HG03064 (cell line): ENCODE measurements around the gene DCHS2.
A peak's percentile ranks its signal among the peaks of the same experiment; 100 is the strongest.

Experiments used
- ATAC-seq: cut with Tn5 transposase; IDR thresholded peaks from one replicate; pipeline ENCODE4 v1.9.1; 2021; ENCODE audit warnings: low read depth; ENCODE audit not compliant: unreplicated experiment

DCHS2 gene

GRCh38 chr4:154491341-154492271, at the start of gene DCHS2:
Gene DCHS2 (minus strand): TSS chr4:154491799. CDS start chr4:154491355, 444 bp downstream.
- ATAC-seq, result peak; percentile 31

GRCh38 chr4:154534296-154534695, 42.7 kb upstream of the DCHS2 start:
- no peak for ATAC-seq

- ATAC-seq, result no peak
These were observed 38.3 kb upstream of the DCHS2 start for GRCh38 chr4:154529728-154530519.

- no peak for ATAC-seq
These were observed 37.3 kb upstream of the DCHS2 start for GRCh38 chr4:154528869-154529268.

GRCh38 chr4:154527308-154527707, 35.7 kb upstream of the DCHS2 start:
- ATAC-seq, result no peak

- ATAC-seq, result no peak
These were observed 34.6 kb upstream of the DCHS2 start for GRCh38 chr4:154526151-154526550.

GRCh38 chr4:154521607-154522006, 30.0 kb upstream of the DCHS2 start:
- no peak for ATAC-seq

GRCh38 chr4:154519214-154519613, 27.6 kb upstream of the DCHS2 start:
- no peak for ATAC-seq

- no peak for ATAC-seq
These were observed 26.0 kb upstream of the DCHS2 start for GRCh38 chr4:154517591-154517990.

GRCh38 chr4:154516318-154517029, 24.9 kb upstream of the DCHS2 start:
- ATAC-seq, result no peak

- no peak for ATAC-seq
These were observed 20.4 kb upstream of the DCHS2 start for GRCh38 chr4:154511981-154512380.

GRCh38 chr4:154511548-154511947, 19.9 kb upstream of the DCHS2 start:
- ATAC-seq, result no peak

- no peak for ATAC-seq
These were observed 15.6 kb upstream of the DCHS2 start for GRCh38 chr4:154507156-154507555.

GRCh38 chr4:154506253-154506652, 14.7 kb upstream of the DCHS2 start:
- ATAC-seq, result no peak

GRCh38 chr4:154503598-154503997, 12.0 kb upstream of the DCHS2 start:
- no peak for ATAC-seq

GRCh38 chr4:154502111-154502510, 10.5 kb upstream of the DCHS2 start:
- ATAC-seq, result no peak

GRCh38 chr4:154497889-154498288, 6.3 kb upstream of the DCHS2 start:
- ATAC-seq, result no peak

GRCh38 chr4:154495867-154496266, 4.3 kb upstream of the DCHS2 start:
- no peak for ATAC-seq

- ATAC-seq, result no peak
These were observed 689 bp upstream of the DCHS2 start for GRCh38 chr4:154492288-154492687.

GRCh38 chr4:154490583-154491340, 837 bp downstream of the DCHS2 start:
- ATAC-seq, result peak; percentile 69
